SK-N-SH (cell line): Measurements from ENCODE around the gene COLEC12. TPM values are rescaled to one million over a fixed set of nuclear protein-coding genes. Genes with fewer than 3 reads are reported as not detected.

Experiments used
- CTCF ChIA-PET: fragments of 300-600, 350-600 bp; formaldehyde crosslinking; extraction: SDS; loops from one replicate; lab custom pipeline; 2021; lab: Yijun Ruan, JAX
- POLR2A ChIA-PET: fragments of 350-600 bp; sonication (Branson Sonifier 250); formaldehyde crosslinking; extraction: SDS; loops from one replicate; lab custom pipeline; 2020; ENCODE audit warnings: antibody characterized with exemption, inconsistent platforms; lab: Yijun Ruan, JAX
- DNase-seq: peaks from one replicate; pipeline ENCODE4 v3.0.0; 2012
- H2AFZ ChIP-seq: fragments of 200-600 bp; sonication (generic); 2 replicates; pipeline ENCODE4 v1.8.1; 2016; ENCODE audit warnings: antibody characterized with exemption, mild to moderate bottlenecking, low read depth
- H3F3A ChIP-seq: fragments of 200-600 bp; sonication (generic); replicated peaks from 2 replicates; pipeline ENCODE3; 2016; ENCODE audit warnings: antibody characterized with exemption, mild to moderate bottlenecking; ENCODE audit not compliant: insufficient read depth
- H3K27ac ChIP-seq, 2 experiments: fragments of 200-500 bp in 1 of 2; fragments of 200-600 bp in 1 of 2; sonication (Bioruptor generic) in 1 of 2; sonication (generic), shearing (Covaris generic) in 1 of 2; 2 replicates each; pipeline versions ENCODE4 v1.5.1 to v1.6.1; 2014 to 2016; ENCODE audit warnings: low read depth in 2 of 2, inconsistent platforms in 1 of 2, low read length in 1 of 2, mild to moderate bottlenecking in 1 of 2, mixed read lengths in 1 of 2
- H3K27me3 ChIP-seq: fragments of 200-600 bp; sonication (generic), shearing (Covaris generic); 2 replicates; pipeline ENCODE4 v1.6.1; 2016; ENCODE audit warnings: mixed run types; ENCODE audit not compliant: insufficient read depth
- H3K36me3 ChIP-seq, 2 experiments: fragments of 200-500 bp in 1 of 2; fragments of 200-600 bp in 1 of 2; sonication (Bioruptor generic) in 1 of 2; sonication (generic) in 1 of 2; replicated peaks in 1 of 2; 2 replicates each; pipeline versions ENCODE3 to v1.5.1; 2014 to 2016; ENCODE audit warnings: low read length in 1 of 2, mild to moderate bottlenecking in 1 of 2; ENCODE audit not compliant: insufficient read depth in 2 of 2, control insufficient read depth in 1 of 2
- H3K4me1 ChIP-seq, 2 experiments: fragments of 200-500 bp in 1 of 2; fragments of 200-600 bp in 1 of 2; sonication (Bioruptor generic) in 1 of 2; sonication (generic), shearing (Covaris generic) in 1 of 2; 2 replicates each; pipeline versions ENCODE4 v1.5.1 to v1.6.1; 2014 to 2016; ENCODE audit warnings: low read depth in 1 of 2, low read length in 1 of 2, mixed run types in 1 of 2; ENCODE audit not compliant: insufficient read depth in 2 of 2, control insufficient read depth in 1 of 2
- H3K4me2 ChIP-seq: fragments of 200-600 bp; sonication (generic), shearing (Covaris generic); 2 replicates; pipeline ENCODE4 v1.6.1; 2017; ENCODE audit warnings: mixed run types
- H3K4me3 ChIP-seq, 2 experiments: fragments of 200-500 bp in 1 of 2; fragments of 200-600 bp in 1 of 2; sonication (Bioruptor generic) in 1 of 2; sonication (generic), shearing (Covaris generic) in 1 of 2; 2 replicates each; pipeline versions ENCODE4 v1.5.1 to v1.8.1; 2014 to 2016; ENCODE audit warnings: low read depth in 2 of 2, inconsistent platforms in 1 of 2, low read length in 1 of 2, mild to moderate bottlenecking in 1 of 2, mixed read lengths in 1 of 2, moderate library complexity in 1 of 2
- H3K79me2 ChIP-seq: fragments of 200-600 bp; sonication (generic); 2 replicates; pipeline ENCODE4 v1.8.1; 2017; ENCODE audit warnings: mild to moderate bottlenecking; ENCODE audit not compliant: insufficient read depth
- H3K9ac ChIP-seq: fragments of 200-600 bp; sonication (generic); 2 replicates; pipeline ENCODE4 v1.6.1; 2017; ENCODE audit warnings: mixed run types
- H3K9me2 ChIP-seq: fragments of 200-600 bp; sonication (generic); 2 replicates; pipeline ENCODE4 v1.6.1; 2017; ENCODE audit warnings: mixed run types
- H3K9me3 ChIP-seq: fragments of 200-600 bp; sonication (generic); 2 replicates; pipeline ENCODE4 v1.6.1; 2017; ENCODE audit warnings: mixed run types, mild to moderate bottlenecking, moderate library complexity
- H4K20me1 ChIP-seq: fragments of 200-600 bp; sonication (generic); 2 replicates; pipeline ENCODE4 v1.6.1; 2017; ENCODE audit warnings: mild to moderate bottlenecking, mixed run types; ENCODE audit not compliant: insufficient read depth
- EP300 ChIP-seq, 2 experiments: IDR thresholded peaks; 2 replicates each; pipeline versions ENCODE4 v1.4.0 to v1.6.1; 2012; ENCODE audit warnings: borderline replicate concordance in 1 of 2, low read depth in 1 of 2, low read length in 1 of 2
- EZH2phosphoT487 ChIP-seq: fragments of 200-600 bp; sonication (generic); IDR thresholded peaks from 2 replicates; pipeline ENCODE4 v1.6.1; 2017; ENCODE audit warnings: low read depth, mixed run types, mild to moderate bottlenecking, antibody characterized with exemption, moderate library complexity, borderline replicate concordance
- FOXM1 ChIP-seq: IDR thresholded peaks from 2 replicates; pipeline ENCODE4 v1.4.0; 2012; ENCODE audit warnings: low read depth, mild to moderate bottlenecking
- GABPA ChIP-seq: IDR thresholded peaks from 2 replicates; pipeline ENCODE4 v1.4.0; 2012; ENCODE audit warnings: low read depth, mild to moderate bottlenecking
- IRF3 ChIP-seq: fragments of 150-350 bp; IDR thresholded peaks from 2 replicates; pipeline ENCODE4 v1.6.1; 2016; ENCODE audit warnings: mild to moderate bottlenecking, low read depth, low read length
- MAX ChIP-seq: IDR thresholded peaks from 2 replicates; pipeline ENCODE4 v1.4.0; 2012; ENCODE audit warnings: low read depth
- MXI1 ChIP-seq: IDR thresholded peaks from 2 replicates; pipeline ENCODE4 v1.6.1; 2012; ENCODE audit warnings: mild to moderate bottlenecking, low read depth, low read length, improper control_type of control experiment
- NRF1 ChIP-seq: IDR thresholded peaks from 2 replicates; pipeline ENCODE4 v1.6.1; 2012; ENCODE audit warnings: low read depth, mild to moderate bottlenecking, low read length
- RCOR1 ChIP-seq: fragments of 150-350 bp; IDR thresholded peaks from 2 replicates; pipeline ENCODE4 v1.6.1; 2017; ENCODE audit warnings: antibody characterized with exemption, low read length
- RFX5 ChIP-seq: IDR thresholded peaks from 2 replicates; pipeline ENCODE4 v1.6.1; 2012; ENCODE audit warnings: mild to moderate bottlenecking, improper control_type of control experiment, low read length
- RXRA ChIP-seq: IDR thresholded peaks from 2 replicates; pipeline ENCODE4 v1.4.0; 2012; ENCODE audit warnings: low read depth, mild to moderate bottlenecking, borderline replicate concordance
- SIN3A ChIP-seq: IDR thresholded peaks from 2 replicates; pipeline ENCODE4 v1.6.1; 2012; ENCODE audit warnings: low read depth, mild to moderate bottlenecking, low read length, moderate library complexity, borderline replicate concordance
- SMC3 ChIP-seq: IDR thresholded peaks from 2 replicates; pipeline ENCODE4 v1.6.1; 2012; ENCODE audit warnings: low read depth, low read length, improper control_type of control experiment
- TAF1 ChIP-seq: IDR thresholded peaks from 2 replicates; pipeline ENCODE4 v1.6.1; 2012; ENCODE audit warnings: low read depth, mild to moderate bottlenecking, low read length, moderate library complexity, borderline replicate concordance
- TCF12 ChIP-seq: IDR thresholded peaks from 2 replicates; pipeline ENCODE4 v1.4.0; 2012
- TEAD4 ChIP-seq: IDR thresholded peaks from 2 replicates; pipeline ENCODE4 v1.4.0; 2012; ENCODE audit warnings: mild to moderate bottlenecking, borderline replicate concordance; ENCODE audit not compliant: insufficient read depth
- USF2 ChIP-seq: fragments of 150-350 bp; IDR thresholded peaks from 2 replicates; pipeline ENCODE4 v1.6.1; 2017; ENCODE audit warnings: antibody characterized with exemption, low read length, low read depth, borderline replicate concordance
- WGBS: methylation state at CpG from one replicate; pipeline ENCODE4 v1.1.6; 2017; ENCODE audit warnings: low lambda C conversion rate; 5-methylcytosine and 5-hydroxymethylcytosine counted together
- polyA plus RNA-seq, 3 experiments: library from polyadenylated mRNA; depleted of rRNA; stranded (reverse); fragments of >200 nt; gene quantifications; 2 replicates each; pipeline ENCODE4 v1.2.3, GENCODE V29; 2012

COLEC12 gene
- polyA plus RNA-seq, 1 of the 3 experiments (the other 2 are of a cell fraction): 41.2 TPM

- TF ChIP-seq NRF1 (no peak), IRF3 (no peak)
Observed at GRCh38 chr18:321865-322467, 178.5 kb downstream of the COLEC12 start (continued).

GRCh38 chr18:320155-320554 lies 180.3 kb downstream of the COLEC12 start:
- Histone ChIP-seq H3K4me3 (no peak overlapping the region), H3K36me3 (no peaks in the 10 kb centered on the region), H3K27me3 (no peaks in the 10 kb centered on the region), H3K27ac (no peak overlapping the region), H3K4me1 (peaks cover 4 to 16% of the 10 kb centered on the region in 2 experiments; a peak in 3 of 4 replicates), H3K79me2 (no peaks in the 10 kb centered on the region), H2AFZ (no peak overlapping the region), H3K9me3 (no peaks in the 10 kb centered on the region), H3K9me2 (no peaks in the 10 kb centered on the region), H3K4me2 (no peak overlapping the region), H3F3A (peaks cover 9% of the 10 kb centered on the region), H3K9ac (no peak overlapping the region), H4K20me1 (no peaks in the 10 kb centered on the region)
- 68% methylated on average over 1 of the region's 1 CpG for WGBS
- ChIA-PET CTCF (interaction anchor here (0.7 to 1.4 kb wide), 2 partner anchors 25 to 27 kb away, joined by 3 to 5 read pairs; no protein-coding TSS in a partner anchor), POLR2A (no interaction called here)
- no peak for DNase-seq
- no peak for TF ChIP-seq TAF1
- no peak for TF ChIP-seq IRF3
- TF ChIP-seq GABPA: no peak
- no peak for TF ChIP-seq RCOR1
- TF ChIP-seq RXRA: no peak
- no peak for TF ChIP-seq EP300 (IDR thresholded peaks at IDR 0.05; ENCODE audit: borderline replicate concordance in 1 of 2, low read depth in 1 of 2, low read length in 1 of 2)
- no peak for TF ChIP-seq SMC3
- TF ChIP-seq MAX: no peak
- no peak for TF ChIP-seq TEAD4
- TF ChIP-seq USF2: no peak
- no peak for TF ChIP-seq MXI1
- no peak for TF ChIP-seq SIN3A
- no peak for TF ChIP-seq EZH2phosphoT487
- TF ChIP-seq RFX5: no peak
- TF ChIP-seq FOXM1: no peak
- no peak for TF ChIP-seq TCF12
